ENCODE results near the gene NCKAP5L.
"Not testable (repeated sequence)": the region's sequence is repeated elsewhere in the genome, so short reads cannot be mapped to it uniquely, and the experiment has no call there.

Gene NCKAP5L

GRCh38 chr12:49777341-49777740, 50.9 kb downstream of the NCKAP5L start:
- peaks cover 0 to 9% (median 0%) of the 10 kb centered on the region in 3 experiments for H3K27me3 ChIP-seq (ENCODE audit: control insufficient read depth in 3 of 3, insufficient read depth in 3 of 3, low read depth in 1 of 3, low read length in 3 of 3)
- H2BK120ac ChIP-seq (ENCODE audit: low read depth, low read length) = no peak overlapping the region
- no peaks in the 10 kb centered on the region for H3K79me1 ChIP-seq (ENCODE audit: low read depth, low read length)
- DNase-seq (ENCODE audit: low spot score) = no peak
- no peak overlapping the region for H3K4me3 ChIP-seq (ENCODE audit: low read length in 2 of 2)
- no peak overlapping the region for H3K18ac ChIP-seq (ENCODE audit: low read length)
- H4K91ac ChIP-seq (ENCODE audit: low read depth, low read length, poor library complexity) = no peak overlapping the region
- no peak overlapping the region for H4K8ac ChIP-seq (ENCODE audit: low read depth, low read length)
- no peak overlapping the region for H2BK15ac ChIP-seq (ENCODE audit: low read length)
- H3K23ac ChIP-seq (ENCODE audit: low read depth, low read length, poor library complexity) = no peak overlapping the region
- H3K9me3 ChIP-seq (replicated peaks in 1 of 2; ENCODE audit: control insufficient read depth in 2 of 2, insufficient read depth in 1 of 2, low read depth in 1 of 2, low read length in 2 of 2) = no peaks in the 10 kb centered on the region
- H2BK12ac ChIP-seq (ENCODE audit: low read length) = no peak overlapping the region
- H3K4me2 ChIP-seq (ENCODE audit: insufficient read depth, low read length, poor library complexity, severe bottlenecking) = no peak overlapping the region
- H2AK5ac ChIP-seq (ENCODE audit: low read depth, low read length) = no peak overlapping the region
- H2AFZ ChIP-seq (ENCODE audit: low read length) = no peak overlapping the region
- H3K4ac ChIP-seq (ENCODE audit: low read length) = no peak overlapping the region
- H3K14ac ChIP-seq (ENCODE audit: low read length) = no peak overlapping the region
- H3K4me1 ChIP-seq (ENCODE audit: control insufficient read depth in 2 of 2, insufficient read depth in 1 of 2, low read depth in 1 of 2, low read length in 2 of 2) = no peaks in the 10 kb centered on the region
- H3K9ac ChIP-seq (ENCODE audit: low read depth, low read length, poor library complexity) = no peak overlapping the region
- H3K36me3 ChIP-seq (replicated peaks in 1 of 2; ENCODE audit: control insufficient read depth in 2 of 2, insufficient read depth in 2 of 2, low read length in 2 of 2) = no peaks in the 10 kb centered on the region
- H2BK5ac ChIP-seq (ENCODE audit: low read length) = no peak overlapping the region
- no peak overlapping the region for H3K27ac ChIP-seq (replicated peaks; ENCODE audit: low read length)
- no CpG with 5 or more reads among the region's 3 CpGs for WGBS, 2 donors (ENCODE audit: extremely low coverage in 2 of 2, insufficient read length in 2 of 2, insufficient replicate concordance in 1 of 2)

GRCh38 chr12:49776858-49777257, 51.4 kb downstream of the NCKAP5L start:
- no peak overlapping the region for H2BK5ac ChIP-seq (ENCODE audit: low read length)
- H2BK120ac ChIP-seq (ENCODE audit: low read depth, low read length) = no peak overlapping the region
- no peaks in the 10 kb centered on the region for H3K79me1 ChIP-seq (ENCODE audit: low read depth, low read length)
- H2BK15ac ChIP-seq (ENCODE audit: low read length) = no peak overlapping the region
- H4K8ac ChIP-seq (ENCODE audit: low read depth, low read length) = no peak overlapping the region
- no peak overlapping the region for H3K27ac ChIP-seq (replicated peaks; ENCODE audit: low read length)
- H3K27me3 ChIP-seq (ENCODE audit: control insufficient read depth in 3 of 3, insufficient read depth in 3 of 3, low read depth in 1 of 3, low read length in 3 of 3) = peaks cover 0 to 9% (median 0%) of the 10 kb centered on the region in 3 experiments
- H3K4me1 ChIP-seq (ENCODE audit: control insufficient read depth in 2 of 2, insufficient read depth in 1 of 2, low read depth in 1 of 2, low read length in 2 of 2) = no peaks in the 10 kb centered on the region
- H3K9me3 ChIP-seq (replicated peaks in 1 of 2; ENCODE audit: control insufficient read depth in 2 of 2, insufficient read depth in 1 of 2, low read depth in 1 of 2, low read length in 2 of 2) = no peaks in the 10 kb centered on the region
- no peak overlapping the region for H2AK5ac ChIP-seq (ENCODE audit: low read depth, low read length)
- no peak overlapping the region for H4K91ac ChIP-seq (ENCODE audit: low read depth, low read length, poor library complexity)
- H3K4me3 ChIP-seq (ENCODE audit: low read length in 2 of 2) = no peak overlapping the region
- no peaks in the 10 kb centered on the region for H3K36me3 ChIP-seq (replicated peaks in 1 of 2; ENCODE audit: control insufficient read depth in 2 of 2, insufficient read depth in 2 of 2, low read length in 2 of 2)
- WGBS, 2 donors (ENCODE audit: extremely low coverage in 2 of 2, insufficient read length in 2 of 2, insufficient replicate concordance in 1 of 2) = no CpG with 5 or more reads among the region's 5 CpGs
- no peak for DNase-seq (ENCODE audit: low spot score)
- peak overlapping the region; percentile 57 for H2AFZ ChIP-seq (ENCODE audit: low read length)
- no peak overlapping the region for H3K4me2 ChIP-seq (ENCODE audit: insufficient read depth, low read length, poor library complexity, severe bottlenecking)
- no peak overlapping the region for H3K23ac ChIP-seq (ENCODE audit: low read depth, low read length, poor library complexity)
- H3K14ac ChIP-seq (ENCODE audit: low read length) = no peak overlapping the region
- H2BK12ac ChIP-seq (ENCODE audit: low read length) = peak overlapping the region; percentile 36
- no peak overlapping the region for H3K18ac ChIP-seq (ENCODE audit: low read length)
- no peak overlapping the region for H3K9ac ChIP-seq (ENCODE audit: low read depth, low read length, poor library complexity)
- no peak overlapping the region for H3K4ac ChIP-seq (ENCODE audit: low read length)

- H4K91ac ChIP-seq (ENCODE audit: low read depth, low read length, poor library complexity) = no peak overlapping the region
- H3K79me1 ChIP-seq (ENCODE audit: low read depth, low read length) = no peaks in the 10 kb centered on the region
- DNase-seq (ENCODE audit: low spot score) = peak; percentile 63
- peak overlapping the region; percentile 73 for H2AFZ ChIP-seq (ENCODE audit: low read length)
- H2BK15ac ChIP-seq (ENCODE audit: low read length) = no peak overlapping the region
- H3K4me3 ChIP-seq (ENCODE audit: low read length in 2 of 2) = no peak overlapping the region
- H2BK120ac ChIP-seq (ENCODE audit: low read depth, low read length) = no peak overlapping the region
- no peak overlapping the region for H3K9ac ChIP-seq (ENCODE audit: low read depth, low read length, poor library complexity)
- no peaks in the 10 kb centered on the region for H3K9me3 ChIP-seq (replicated peaks in 1 of 2; ENCODE audit: control insufficient read depth in 2 of 2, insufficient read depth in 1 of 2, low read depth in 1 of 2, low read length in 2 of 2)
- H2AK5ac ChIP-seq (ENCODE audit: low read depth, low read length) = no peak overlapping the region
- H3K23ac ChIP-seq (ENCODE audit: low read depth, low read length, poor library complexity) = no peak overlapping the region
- peaks cover 0 to 9% (median 0%) of the 10 kb centered on the region in 3 experiments for H3K27me3 ChIP-seq (ENCODE audit: control insufficient read depth in 3 of 3, insufficient read depth in 3 of 3, low read depth in 1 of 3, low read length in 3 of 3)
- no CpG with 5 or more reads among the region's 7 CpGs for WGBS, 2 donors (ENCODE audit: extremely low coverage in 2 of 2, insufficient read length in 2 of 2, insufficient replicate concordance in 1 of 2)
- H3K36me3 ChIP-seq (replicated peaks in 1 of 2; ENCODE audit: control insufficient read depth in 2 of 2, insufficient read depth in 2 of 2, low read length in 2 of 2) = no peaks in the 10 kb centered on the region
- H3K14ac ChIP-seq (ENCODE audit: low read length) = no peak overlapping the region
- H3K4me2 ChIP-seq (ENCODE audit: insufficient read depth, low read length, poor library complexity, severe bottlenecking) = no peak overlapping the region
- H2BK5ac ChIP-seq (ENCODE audit: low read length) = no peak overlapping the region
- no peaks in the 10 kb centered on the region for H3K4me1 ChIP-seq (ENCODE audit: control insufficient read depth in 2 of 2, insufficient read depth in 1 of 2, low read depth in 1 of 2, low read length in 2 of 2)
- no peak overlapping the region for H2BK12ac ChIP-seq (ENCODE audit: low read length)
- H3K18ac ChIP-seq (ENCODE audit: low read length) = no peak overlapping the region
- H4K8ac ChIP-seq (ENCODE audit: low read depth, low read length) = no peak overlapping the region
- H3K27ac ChIP-seq (replicated peaks; ENCODE audit: low read length) = no peak overlapping the region
- no peak overlapping the region for H3K4ac ChIP-seq (ENCODE audit: low read length)
Observed at GRCh38 chr12:49776413-49776812, 51.8 kb downstream of the NCKAP5L start.

GRCh38 chr12:49773102-49773501, 55.1 kb downstream of the NCKAP5L start:
- not testable (repeated sequence) for H4K91ac ChIP-seq (ENCODE audit: low read depth, low read length, poor library complexity)

More at GRCh38 chr12:49773102-49773501, 55.1 kb downstream of the NCKAP5L start:
- H3K4me1 ChIP-seq (ENCODE audit: control insufficient read depth in 2 of 2, insufficient read depth in 1 of 2, low read depth in 1 of 2, low read length in 2 of 2); H2BK120ac ChIP-seq (ENCODE audit: low read depth, low read length); DNase-seq (ENCODE audit: low spot score); H3K9ac ChIP-seq (ENCODE audit: low read depth, low read length, poor library complexity); H3K23ac ChIP-seq (ENCODE audit: low read depth, low read length, poor library complexity); H3K4me3 ChIP-seq (ENCODE audit: low read length in 2 of 2); H3K9me3 ChIP-seq (replicated peaks in 1 of 2; ENCODE audit: control insufficient read depth in 2 of 2, insufficient read depth in 1 of 2, low read depth in 1 of 2, low read length in 2 of 2); H2BK5ac ChIP-seq (ENCODE audit: low read length); H4K8ac ChIP-seq (ENCODE audit: low read depth, low read length); H3K14ac ChIP-seq (ENCODE audit: low read length); H3K27ac ChIP-seq (replicated peaks; ENCODE audit: low read length); H2BK15ac ChIP-seq (ENCODE audit: low read length); H2BK12ac ChIP-seq (ENCODE audit: low read length); H3K4ac ChIP-seq (ENCODE audit: low read length); H3K79me1 ChIP-seq (ENCODE audit: low read depth, low read length); H3K18ac ChIP-seq (ENCODE audit: low read length); H3K36me3 ChIP-seq (replicated peaks in 1 of 2; ENCODE audit: control insufficient read depth in 2 of 2, insufficient read depth in 2 of 2, low read length in 2 of 2); H2AK5ac ChIP-seq (ENCODE audit: low read depth, low read length); H3K27me3 ChIP-seq (ENCODE audit: control insufficient read depth in 3 of 3, insufficient read depth in 3 of 3, low read depth in 1 of 3, low read length in 3 of 3); H2AFZ ChIP-seq (ENCODE audit: low read length); H3K4me2 ChIP-seq (ENCODE audit: insufficient read depth, low read length, poor library complexity, severe bottlenecking): not testable (repeated sequence)
- no CpG with 5 or more reads among the region's 7 CpGs for WGBS, 2 donors (ENCODE audit: extremely low coverage in 2 of 2, insufficient read length in 2 of 2, insufficient replicate concordance in 1 of 2)
